Natural killer cell treated with Interleukin-12 subunit alpha and Interleukin-12 subunit beta and Interleukin-15 and Interleukin-18, amount 100 ng/mL, for 72 hours (primary cell): ENCODE results near the gene CTNNBL1. TPM values are rescaled to one million over a fixed set of nuclear protein-coding genes. Genes with fewer than 3 reads are reported as not detected.
"Not testable (repeated sequence)": the region's sequence is repeated elsewhere in the genome, so short reads cannot be mapped to it uniquely, and the experiment has no call there.

ENCODE experiments used
- ATAC-seq, 2 donors: fragments of 150-1000 bp; cut with Tn5 transposase in 1 of 2; sonication (Bioruptor Pico), chemical (Tn5 transposase) in 1 of 2; 2 replicates each; pipeline ENCODE4 v1.10.0; 2021
- DNase-seq: peaks from one replicate; pipeline ENCODE4 v3.0.0; 2022; ENCODE audit warnings: low spot score
- H3K27ac Mint-ChIP-seq, 2 donors: 1 replicate in 1 of 2; 2 replicates in 1 of 2; pipeline ENCODE4 v1.8.0; 2022; ENCODE audit warnings: mixed read lengths in 2 of 2, mild to moderate bottlenecking in 1 of 2, moderate library complexity in 1 of 2
- H3K27me3 Mint-ChIP-seq, 2 donors: 1 replicate in 1 of 2; 2 replicates in 1 of 2; pipeline ENCODE4 v1.8.0; 2022; ENCODE audit warnings: mixed read lengths in 2 of 2
- H3K36me3 Mint-ChIP-seq: one replicate; pipeline ENCODE4 v1.8.0; 2022; ENCODE audit warnings: mixed read lengths
- H3K4me1 Mint-ChIP-seq, 2 donors: 1 replicate in 1 of 2; 2 replicates in 1 of 2; pipeline ENCODE4 v1.8.0; 2022; ENCODE audit warnings: low read depth in 2 of 2, mixed read lengths in 2 of 2, mild to moderate bottlenecking in 1 of 2
- H3K4me3 Mint-ChIP-seq: one replicate; pipeline ENCODE4 v1.8.0; 2022; ENCODE audit warnings: mixed read lengths
- H3K9me3 Mint-ChIP-seq: 2 replicates; pipeline ENCODE4 v1.8.0; 2022; ENCODE audit warnings: mixed read lengths
- total RNA-seq, 2 donors: library from RNA; stranded (reverse); gene quantifications; one replicate each; pipeline ENCODE4 v1.2.3, GENCODE V29; 2022

Gene CTNNBL1
- total RNA-seq, 2 donors from 2014 or later: 80.9 to 95.9 TPM

GRCh38 chr20:37706298-37706697, 12.5 kb downstream of the CTNNBL1 start:
- Mint-ChIP-seq H3K27ac (no peak overlapping the region), H3K4me1 (peaks cover 29 to 33% of the 10 kb centered on the region in 2 donors), H3K9me3 (no peaks in the 10 kb centered on the region), H3K4me3 (no peak overlapping the region), H3K36me3 (no peaks in the 10 kb centered on the region), H3K27me3 (no peaks in the 10 kb centered on the region)
- no peak for ATAC-seq
- DNase-seq: no peak

DNA sequence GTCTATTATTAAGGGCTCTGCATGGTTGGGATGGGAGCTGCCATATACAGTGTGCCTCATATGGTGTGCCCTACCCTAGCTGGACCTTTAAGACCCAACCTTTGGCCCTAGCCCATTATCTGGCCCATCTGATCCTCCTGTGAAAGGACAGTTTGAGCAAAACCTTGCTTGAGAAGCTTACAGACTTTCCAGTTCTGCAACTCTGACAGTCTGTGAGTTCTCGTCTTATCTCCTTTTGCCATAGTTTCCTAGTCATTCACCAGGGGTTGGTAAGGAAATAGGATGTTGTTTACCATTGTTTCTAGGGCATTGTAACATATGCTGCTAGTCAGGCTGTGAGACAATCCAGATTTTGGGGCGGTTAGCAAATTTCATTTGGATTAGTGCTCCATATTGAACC, 17.2 kb downstream of the CTNNBL1 start:
- Mint-ChIP-seq H3K27me3 (no peaks in the 10 kb centered on the region), H3K9me3 (no peaks in the 10 kb centered on the region), H3K4me3 (no peak overlapping the region), H3K4me1 (peaks cover 54 to 56% of the 10 kb centered on the region in 2 donors), H3K27ac (peak overlapping the region in 1 of 2 donors; percentile 19), H3K36me3 (no peaks in the 10 kb centered on the region)
- DNase-seq (no peak), ATAC-seq (no peak)

- ATAC-seq: no peak
- H3K27ac Mint-ChIP-seq: peak overlapping the region in 1 of 2 donors; percentile 19
- no peaks in the 10 kb centered on the region for H3K36me3 Mint-ChIP-seq
- no peaks in the 10 kb centered on the region for H3K9me3 Mint-ChIP-seq
- peaks cover 53 to 62% of the 10 kb centered on the region in 2 donors for H3K4me1 Mint-ChIP-seq
- no peak overlapping the region for H3K4me3 Mint-ChIP-seq
- no peak for DNase-seq
- no peaks in the 10 kb centered on the region for H3K27me3 Mint-ChIP-seq
Measured at GRCh38 chr20:37711994-37712964, 18.4 kb downstream of the CTNNBL1 start.

- H3K27ac Mint-ChIP-seq: no peak overlapping the region
- no peak for DNase-seq
- ATAC-seq: no peak
- no peaks in the 10 kb centered on the region for H3K36me3 Mint-ChIP-seq
- H3K9me3 Mint-ChIP-seq: no peaks in the 10 kb centered on the region
- no peaks in the 10 kb centered on the region for H3K27me3 Mint-ChIP-seq
- H3K4me1 Mint-ChIP-seq: peaks cover 46 to 55% of the 10 kb centered on the region in 2 donors
- no peak overlapping the region for H3K4me3 Mint-ChIP-seq
Measured at GRCh38 chr20:37713396-37713795, 19.6 kb downstream of the CTNNBL1 start.

GRCh38 chr20:37714978-37715672, 21.3 kb downstream of the CTNNBL1 start:
- ATAC-seq (peak; percentile 88 to 92), DNase-seq (no peak)
- Mint-ChIP-seq H3K27ac (peak overlapping the region; percentile 65 to 78), H3K4me1 (peaks cover 36 to 41% of the 10 kb centered on the region in 2 donors), H3K4me3 (peak overlapping the region; percentile 46), H3K9me3 (no peaks in the 10 kb centered on the region), H3K27me3 (no peaks in the 10 kb centered on the region), H3K36me3 (no peaks in the 10 kb centered on the region)

DNA sequence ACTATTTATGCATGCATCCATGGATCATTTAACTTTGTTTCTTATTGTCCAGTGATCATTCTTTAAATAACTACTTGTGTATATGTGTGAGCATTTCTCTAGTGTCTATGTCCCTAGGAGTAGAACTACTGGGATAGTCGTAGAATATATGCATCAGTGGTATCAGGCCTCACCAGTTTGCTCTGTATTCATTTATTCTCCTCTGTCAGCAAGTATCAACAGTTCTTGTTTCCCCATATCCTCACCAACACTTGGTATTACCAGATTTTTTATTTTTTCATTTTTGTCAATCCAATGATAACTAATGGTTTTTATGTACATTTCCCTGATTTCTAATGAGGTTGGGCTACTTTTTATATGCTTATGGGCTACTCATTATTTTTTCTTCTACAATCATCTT, 27.9 kb downstream of the CTNNBL1 start:
- peaks cover 11 to 12% of the 10 kb centered on the region in 2 donors for H3K4me1 Mint-ChIP-seq
- H3K36me3 Mint-ChIP-seq: peaks cover 10% of the 10 kb centered on the region
- no peak overlapping the region for H3K27ac Mint-ChIP-seq
- H3K9me3 Mint-ChIP-seq: peaks cover 2% of the 10 kb centered on the region
- ATAC-seq (no peak), DNase-seq (no peak)
- H3K4me3 Mint-ChIP-seq: no peak overlapping the region
- no peaks in the 10 kb centered on the region for H3K27me3 Mint-ChIP-seq

DNA sequence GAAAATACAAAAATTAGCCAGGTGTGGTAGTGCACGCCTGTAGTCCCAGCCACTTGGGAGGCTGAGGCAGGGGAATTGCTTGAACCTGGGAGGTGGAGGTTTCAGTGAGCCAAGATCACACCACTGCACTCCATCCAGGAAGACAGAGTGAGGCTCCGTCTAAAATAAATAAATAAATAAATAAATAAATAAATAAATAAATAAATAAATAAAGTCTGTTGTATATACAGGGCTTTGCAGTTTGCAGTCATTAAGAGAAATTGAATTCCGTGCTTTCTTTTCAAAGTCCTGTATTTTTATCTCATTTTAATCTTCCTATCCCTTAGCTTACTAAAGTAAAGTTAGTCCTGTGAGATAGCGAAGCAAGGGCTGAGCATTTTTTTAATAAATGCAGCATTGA, 28.5 kb downstream of the CTNNBL1 start:
- H3K27ac Mint-ChIP-seq, DNase-seq, H3K9me3 Mint-ChIP-seq, ATAC-seq, H3K4me3 Mint-ChIP-seq, H3K27me3 Mint-ChIP-seq: not testable (repeated sequence)
- Mint-ChIP-seq H3K36me3 (peaks cover 10% of the 10 kb centered on the region), H3K4me1 (peaks cover 12 to 16% of the 10 kb centered on the region in 2 donors)

- Mint-ChIP-seq H3K27ac (no peak overlapping the region), H3K9me3 (peaks cover 2% of the 10 kb centered on the region), H3K4me3 (no peak overlapping the region), H3K36me3 (peaks cover 10% of the 10 kb centered on the region), H3K27me3 (no peaks in the 10 kb centered on the region), H3K4me1 (peaks cover 22 to 30% of the 10 kb centered on the region in 2 donors)
- no peak for DNase-seq
- ATAC-seq: no peak
Measured at GRCh38 chr20:37723668-37724067, 29.8 kb downstream of the CTNNBL1 start.

DNA sequence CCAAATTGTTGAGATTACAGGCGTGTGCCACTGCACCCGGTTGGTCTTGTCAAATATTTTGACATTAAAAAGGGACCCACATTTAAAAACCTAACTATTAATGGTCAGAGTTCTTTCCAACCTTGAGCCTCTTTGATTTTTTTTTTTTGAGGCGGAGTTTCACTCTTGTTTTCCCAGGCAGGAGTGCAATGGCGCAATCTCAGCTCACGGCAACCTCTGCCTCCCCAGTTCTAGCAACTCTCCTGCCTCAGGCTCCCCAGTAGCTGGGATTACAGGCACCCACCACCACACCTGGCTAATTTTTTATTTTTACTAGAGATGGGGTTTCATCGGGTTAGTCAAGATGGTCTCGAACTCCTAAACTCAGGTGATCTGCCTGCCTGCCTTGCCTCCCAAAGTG, 31.3 kb downstream of the CTNNBL1 start:
- H3K27ac Mint-ChIP-seq: no peak overlapping the region
- H3K4me3 Mint-ChIP-seq: no peak overlapping the region
- DNase-seq (no peak), ATAC-seq (no peak)
- peaks cover 10% of the 10 kb centered on the region for H3K36me3 Mint-ChIP-seq
- peaks cover 2% of the 10 kb centered on the region for H3K9me3 Mint-ChIP-seq
- peaks cover 24 to 44% of the 10 kb centered on the region in 2 donors for H3K4me1 Mint-ChIP-seq
- no peaks in the 10 kb centered on the region for H3K27me3 Mint-ChIP-seq

DNA sequence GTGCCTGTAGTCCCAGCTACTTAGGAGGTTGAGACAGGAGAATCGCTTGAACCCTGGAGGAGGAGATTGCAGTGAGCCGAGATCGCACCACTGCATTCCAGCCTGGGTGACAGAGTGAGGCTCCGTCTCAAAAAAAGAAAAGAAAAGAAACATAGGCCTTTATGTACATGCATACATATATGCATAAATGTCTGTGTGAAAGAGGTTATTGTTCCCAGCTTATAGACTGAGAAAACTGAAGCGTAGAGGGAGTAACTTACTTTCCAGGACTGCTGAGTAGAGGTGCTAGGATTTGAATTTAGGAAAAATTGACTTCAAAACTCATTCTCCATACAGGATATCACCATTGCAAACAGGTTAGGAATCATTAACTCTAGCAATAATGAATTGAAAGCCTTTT, 32.0 kb downstream of the CTNNBL1 start:
- peaks cover 29 to 47% of the 10 kb centered on the region in 2 donors for H3K4me1 Mint-ChIP-seq
- no peak for ATAC-seq
- peaks cover 10% of the 10 kb centered on the region for H3K36me3 Mint-ChIP-seq
- H3K27ac Mint-ChIP-seq: no peak overlapping the region
- no peak for DNase-seq
- H3K4me3 Mint-ChIP-seq: no peak overlapping the region
- H3K27me3 Mint-ChIP-seq: no peaks in the 10 kb centered on the region
- peaks cover 2% of the 10 kb centered on the region for H3K9me3 Mint-ChIP-seq

DNA sequence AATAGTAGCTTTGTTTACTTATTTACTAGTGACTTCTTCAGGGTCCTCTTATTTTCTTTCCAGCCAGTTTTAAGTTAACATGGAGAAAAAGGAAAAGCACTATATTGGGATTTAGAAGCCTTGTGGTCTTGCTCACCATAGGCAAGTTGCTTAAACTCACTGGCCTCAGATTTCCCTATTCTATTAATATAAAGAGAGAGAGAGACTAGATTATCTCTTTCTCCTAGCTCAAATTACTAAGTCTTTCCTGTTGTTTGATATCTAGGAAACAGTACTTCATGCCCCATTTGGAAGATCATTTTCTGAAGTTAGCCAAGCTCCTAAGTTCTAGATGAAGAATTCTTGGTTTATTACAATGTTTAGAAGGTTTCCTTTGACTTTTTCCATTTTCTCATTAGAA, 32.5 kb downstream of the CTNNBL1 start:
- Mint-ChIP-seq H3K9me3 (peaks cover 2% of the 10 kb centered on the region), H3K27ac (peak overlapping the region in 1 of 2 donors; percentile 64), H3K4me1 (peaks cover 29 to 47% of the 10 kb centered on the region in 2 donors), H3K27me3 (no peaks in the 10 kb centered on the region), H3K36me3 (peaks cover 8% of the 10 kb centered on the region), H3K4me3 (peak overlapping the region; percentile 7)
- ATAC-seq (no peak), DNase-seq (no peak)

- no peaks in the 10 kb centered on the region for H3K9me3 Mint-ChIP-seq
- peaks cover 32 to 55% of the 10 kb centered on the region in 2 donors for H3K4me1 Mint-ChIP-seq
- peak overlapping the region; percentile 28 for H3K4me3 Mint-ChIP-seq
- H3K36me3 Mint-ChIP-seq: peaks cover 8% of the 10 kb centered on the region
- DNase-seq (no peak), ATAC-seq (peak; percentile 58 to 60)
- H3K27ac Mint-ChIP-seq: peak overlapping the region; percentile 6 to 64
- H3K27me3 Mint-ChIP-seq: no peaks in the 10 kb centered on the region
Measured at GRCh38 chr20:37726971-37727956, 33.4 kb downstream of the CTNNBL1 start.
